CD4-positive, alpha-beta T cell treated with Interferon gamma for 1 hour (primary cell): Measurements from ENCODE around the gene CRIP2.

Experiments used
- DNase-seq: peaks from one replicate; pipeline ENCODE4 v3.0.0-alpha.2; 2020

The CRIP2 gene

DNA sequence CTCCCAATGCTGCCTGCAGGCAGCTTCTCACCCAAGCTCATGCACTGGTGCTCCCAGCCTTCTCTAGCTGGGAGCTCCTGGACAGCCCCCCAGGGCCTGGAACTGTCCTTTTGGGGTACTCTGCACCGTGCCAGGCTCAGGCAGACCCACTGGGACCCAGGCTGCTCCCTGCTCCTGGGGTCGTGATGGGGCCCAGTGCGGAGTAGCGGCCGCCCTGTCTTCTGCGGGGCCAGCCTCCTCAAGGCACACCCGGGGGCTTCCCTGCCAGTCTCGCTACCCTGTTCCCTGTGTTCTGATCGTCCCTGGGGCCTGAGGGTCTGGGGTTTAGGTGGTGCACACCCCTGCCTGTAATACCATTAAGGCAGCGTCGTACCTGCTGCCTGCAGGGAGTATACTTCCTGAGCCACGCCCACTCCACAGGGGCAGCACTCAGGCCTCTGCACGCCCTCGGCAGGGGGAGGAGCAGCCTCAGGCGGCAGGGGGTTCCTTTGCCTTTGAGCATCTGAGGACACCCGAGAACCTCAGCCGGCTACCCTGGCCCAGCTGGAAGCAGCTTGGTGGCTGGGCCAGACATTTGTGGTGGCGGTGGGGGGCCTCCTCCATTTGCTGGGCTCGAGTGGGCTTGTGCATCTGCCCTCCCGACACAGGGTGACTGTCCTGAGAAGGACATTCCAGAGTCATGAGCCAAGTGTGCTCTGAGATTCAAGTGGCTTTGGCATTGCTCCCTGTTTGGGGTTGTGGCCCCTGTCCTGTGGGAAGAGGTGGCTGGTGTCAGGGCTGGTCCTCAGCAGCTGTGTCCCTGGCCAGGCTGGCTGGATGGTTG is 9.2 kb upstream of the CRIP2 start:
- DNase-seq, result no peak

DNA sequence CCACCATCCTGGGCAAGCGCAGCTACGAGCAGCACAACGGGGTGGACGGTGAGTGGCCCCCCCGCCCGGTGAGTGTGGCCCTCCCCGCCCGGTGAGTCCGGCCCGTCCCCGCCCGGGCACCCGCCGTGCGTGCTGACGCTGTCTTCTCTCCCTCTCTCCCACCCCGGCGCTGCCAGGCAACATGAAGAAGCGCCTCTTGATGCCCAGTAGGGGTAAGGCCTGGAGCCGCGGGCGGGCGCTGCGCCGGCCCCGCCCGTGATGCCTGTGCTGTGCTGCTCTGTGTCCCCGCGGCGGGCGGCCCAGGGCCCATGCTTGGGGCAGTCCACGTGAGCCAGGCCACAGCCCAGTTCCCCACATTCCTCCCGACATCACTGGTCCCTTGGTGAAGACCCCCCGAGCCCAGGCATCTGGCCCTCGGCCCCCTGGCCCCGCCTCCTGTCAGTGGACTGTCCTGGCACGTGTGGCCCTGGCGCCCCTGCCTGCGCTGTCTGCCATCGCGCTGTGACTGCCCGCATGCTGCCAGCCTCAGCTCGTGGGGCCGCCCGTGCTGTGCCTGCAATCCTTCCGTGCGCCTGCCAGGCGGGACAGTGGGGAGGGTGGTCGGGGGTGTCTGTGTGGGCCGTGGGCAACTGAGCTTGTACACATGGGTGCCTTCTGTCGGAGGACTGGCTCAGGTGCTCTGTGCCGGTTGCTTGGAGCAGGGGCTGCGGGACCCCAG is 7.9 kb upstream of the CRIP2 start:
- no peak for DNase-seq

- DNase-seq, result no peak
Observed at GRCh38 chr14:105467249-105467941, 7.2 kb upstream of the CRIP2 start.

DNA sequence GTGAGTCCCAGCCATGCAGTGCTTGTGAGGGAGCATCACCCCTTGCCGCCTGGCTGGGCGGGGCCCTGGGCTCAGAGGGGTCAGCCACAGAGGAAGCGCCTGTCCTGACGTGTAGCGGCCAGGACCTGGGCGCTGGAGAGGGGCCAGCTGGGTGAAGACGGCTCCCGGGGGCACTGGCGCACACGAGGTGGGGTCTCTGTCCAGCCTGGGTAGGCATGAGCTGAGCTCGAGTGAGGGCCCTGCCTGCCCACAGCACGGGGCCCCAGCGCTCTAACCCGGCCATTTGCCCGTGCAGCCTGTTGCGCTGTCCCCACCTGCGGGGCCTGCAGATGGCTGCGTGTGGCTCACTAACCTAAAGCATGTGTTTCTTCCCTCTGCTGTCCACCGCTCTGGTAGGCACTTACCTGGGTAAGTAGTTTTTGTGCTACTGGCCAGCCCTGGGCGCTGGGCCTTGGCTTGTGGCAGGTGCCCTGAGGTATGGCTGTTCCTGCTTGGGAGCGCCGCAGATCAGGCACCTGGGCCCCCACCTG is 6.6 kb upstream of the CRIP2 start:
- DNase-seq, result no peak

GRCh38 chr14:105468621-105469241 is 5.9 kb upstream of the CRIP2 start:
- DNase-seq, result no peak

GRCh38 chr14:105469456-105470349 is 4.9 kb upstream of the CRIP2 start:
- no peak for DNase-seq

- DNase-seq, result no peak
Observed at GRCh38 chr14:105470350-105471296, 4.0 kb upstream of the CRIP2 start.

- no peak for DNase-seq
Observed at GRCh38 chr14:105471297-105471821, 3.3 kb upstream of the CRIP2 start.

DNA sequence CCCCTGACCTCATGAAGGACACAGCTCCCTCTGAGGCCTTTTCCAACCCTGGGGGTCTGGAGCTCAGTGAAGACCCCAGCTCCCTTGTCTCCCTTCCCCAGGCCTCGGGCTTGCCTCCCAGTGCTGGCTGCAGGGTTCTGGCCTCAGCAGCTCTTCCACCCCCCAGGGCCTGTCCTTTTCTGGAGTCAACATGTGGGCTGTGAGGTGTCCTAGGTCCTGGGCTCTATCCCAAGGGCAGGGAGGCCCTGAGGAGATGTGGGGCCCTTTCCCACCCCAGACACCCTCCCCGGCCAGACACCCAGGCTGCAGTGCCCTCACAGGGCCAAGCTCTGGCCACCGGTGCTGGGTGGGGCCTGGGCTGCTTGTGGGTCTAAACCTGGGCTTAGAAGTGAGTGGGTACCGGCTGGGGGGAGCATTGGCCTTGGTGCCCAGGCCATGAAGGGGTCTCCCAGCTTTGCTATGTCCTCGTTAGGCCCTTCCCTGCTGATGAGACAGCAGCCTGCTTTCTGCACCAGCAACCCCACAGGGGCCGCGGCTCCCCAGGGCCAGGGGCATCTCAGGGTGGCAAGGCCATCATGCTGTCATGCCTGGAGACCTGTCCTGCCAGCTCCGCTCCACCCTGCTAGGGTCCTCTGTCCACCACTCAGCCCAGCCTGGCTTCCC is 2.7 kb upstream of the CRIP2 start:
- DNase-seq, result no peak

DNA sequence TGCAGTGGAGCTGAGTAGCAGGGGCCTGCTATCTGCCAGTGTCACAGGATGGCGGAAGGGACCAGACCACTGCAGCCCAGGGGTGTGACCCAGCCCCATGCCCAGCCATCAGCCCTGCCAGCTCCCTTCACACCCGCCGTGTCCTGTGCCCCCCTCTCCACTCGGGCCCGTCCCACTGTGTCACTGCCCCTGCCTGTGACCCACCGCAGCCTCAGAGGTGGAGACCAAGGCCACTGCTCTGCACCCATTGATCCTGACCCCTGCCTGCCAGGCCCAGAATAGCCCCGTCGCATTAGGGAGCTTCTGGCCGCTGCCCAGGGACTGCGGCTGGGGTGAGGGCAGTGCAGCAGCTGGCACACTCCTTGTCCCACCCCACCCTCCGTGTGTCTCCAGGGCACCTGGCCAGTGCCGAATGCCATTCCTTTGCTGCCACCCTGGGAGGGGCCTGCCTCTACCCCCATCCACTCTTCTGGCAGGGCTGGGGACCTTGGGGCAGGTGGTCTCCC is 2.1 kb upstream of the CRIP2 start:
- no peak for DNase-seq

DNA sequence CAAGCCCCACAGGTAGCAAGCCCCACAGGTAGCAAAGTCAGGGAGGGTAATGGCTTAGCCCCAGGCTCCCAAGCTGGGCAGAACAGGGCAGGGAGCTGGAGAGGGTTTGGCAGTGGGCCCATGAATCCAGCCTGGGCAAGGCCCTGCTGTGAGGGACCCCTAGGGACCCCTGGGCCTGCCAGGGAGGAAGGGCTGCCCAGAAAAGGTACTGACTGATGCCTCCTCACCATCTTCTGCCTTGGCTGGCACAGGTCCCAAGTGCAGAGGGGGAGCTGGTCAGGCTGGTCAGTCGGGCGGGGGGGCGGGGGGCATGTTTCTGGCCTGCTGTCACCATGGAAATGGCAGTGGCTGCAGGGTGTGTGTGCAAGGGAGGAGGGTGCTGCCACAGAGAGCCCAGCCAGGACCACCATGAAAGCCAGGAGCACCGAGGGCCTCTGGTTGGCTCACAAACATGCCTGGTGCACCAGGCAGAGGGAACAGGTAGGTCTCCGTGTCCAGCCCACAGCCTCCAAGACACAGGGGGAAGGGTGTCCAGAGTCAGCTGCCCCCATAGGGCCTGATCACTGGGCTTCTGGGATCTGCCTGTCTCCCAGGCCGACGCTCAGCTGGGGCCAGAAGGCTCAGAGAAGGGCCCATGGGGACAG is 1.5 kb upstream of the CRIP2 start:
- DNase-seq, result no peak

DNA sequence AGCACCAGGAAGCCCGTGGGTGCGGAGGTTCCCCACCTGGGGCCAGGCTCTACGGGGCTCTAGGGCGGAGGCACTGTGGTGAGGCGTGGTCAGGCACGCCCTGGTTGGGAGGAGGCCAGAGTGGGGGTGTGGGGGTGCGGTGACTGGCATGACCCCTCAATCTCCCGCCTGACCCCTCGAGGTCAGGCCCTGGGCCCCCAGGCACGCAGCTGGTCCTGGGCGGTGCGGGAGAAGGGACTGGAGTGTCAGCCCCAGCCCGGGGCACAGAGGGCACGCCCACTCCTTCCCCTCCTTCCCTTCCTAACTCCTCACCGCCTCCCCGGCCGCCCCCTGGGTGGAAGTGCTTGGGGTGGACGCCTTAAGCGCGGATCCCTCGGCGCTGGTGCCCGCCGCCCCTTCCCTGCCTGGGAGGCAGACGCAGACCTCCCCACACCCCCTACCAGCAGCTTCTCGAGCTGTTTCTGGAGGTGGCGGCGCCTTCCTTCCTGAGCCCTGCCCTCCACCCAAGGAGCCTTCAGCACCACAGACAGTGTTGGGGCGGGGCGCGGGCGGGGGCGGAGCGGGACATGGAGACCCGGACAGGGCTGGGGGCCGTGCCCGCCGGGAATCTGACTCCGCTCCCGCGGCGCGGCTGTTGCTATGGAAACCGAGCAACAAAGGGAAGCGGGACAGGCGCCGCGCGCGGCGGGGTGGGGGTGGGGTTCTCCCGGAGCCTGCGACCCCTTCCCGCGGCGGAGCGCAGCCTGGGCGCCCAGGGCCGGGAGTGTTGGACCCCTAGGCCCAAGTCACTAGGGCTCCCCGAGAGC is 741 bp upstream of the CRIP2 start:
- peak; percentile 72 for DNase-seq

GRCh38 chr14:105475269-105476096 is 862 bp downstream of the CRIP2 start:
- DNase-seq, result no peak

DNA sequence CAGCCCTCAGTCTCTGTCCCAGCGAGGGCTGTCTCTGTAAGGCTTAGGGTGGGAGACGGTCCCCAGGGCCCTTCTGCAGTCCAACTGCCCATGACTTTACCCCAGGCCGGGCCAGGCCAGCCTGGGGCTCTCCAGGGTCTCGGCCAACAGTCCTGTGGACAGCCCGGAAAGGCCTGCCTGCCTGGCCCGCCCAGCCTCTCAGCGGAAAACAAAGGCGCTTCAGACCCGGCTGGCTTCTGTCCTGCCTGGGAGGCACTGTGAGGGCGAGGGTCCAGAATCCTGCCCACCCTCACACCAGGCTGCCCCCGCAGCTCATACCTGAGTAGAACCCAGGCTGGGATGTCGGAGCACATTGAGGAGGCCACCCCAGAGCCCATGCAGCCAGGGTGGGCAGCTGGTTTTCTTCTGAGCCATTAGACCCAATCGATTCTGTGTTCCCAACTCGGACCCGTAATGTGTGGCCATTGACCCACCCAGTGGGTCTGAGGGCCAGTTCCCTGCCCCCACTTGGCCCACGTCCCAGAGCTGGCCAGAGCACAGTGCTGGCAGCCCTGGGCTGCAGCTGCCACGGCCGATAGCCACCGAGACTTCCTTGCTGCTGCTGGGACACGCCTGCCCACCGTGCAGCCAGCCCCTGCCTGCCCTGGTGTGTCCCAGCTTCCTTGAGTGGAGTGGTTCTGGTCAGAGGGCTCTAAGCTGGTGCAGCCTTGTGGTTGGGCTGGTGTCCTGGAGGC is 1.6 kb downstream of the CRIP2 start:
- DNase-seq, result no peak

DNA sequence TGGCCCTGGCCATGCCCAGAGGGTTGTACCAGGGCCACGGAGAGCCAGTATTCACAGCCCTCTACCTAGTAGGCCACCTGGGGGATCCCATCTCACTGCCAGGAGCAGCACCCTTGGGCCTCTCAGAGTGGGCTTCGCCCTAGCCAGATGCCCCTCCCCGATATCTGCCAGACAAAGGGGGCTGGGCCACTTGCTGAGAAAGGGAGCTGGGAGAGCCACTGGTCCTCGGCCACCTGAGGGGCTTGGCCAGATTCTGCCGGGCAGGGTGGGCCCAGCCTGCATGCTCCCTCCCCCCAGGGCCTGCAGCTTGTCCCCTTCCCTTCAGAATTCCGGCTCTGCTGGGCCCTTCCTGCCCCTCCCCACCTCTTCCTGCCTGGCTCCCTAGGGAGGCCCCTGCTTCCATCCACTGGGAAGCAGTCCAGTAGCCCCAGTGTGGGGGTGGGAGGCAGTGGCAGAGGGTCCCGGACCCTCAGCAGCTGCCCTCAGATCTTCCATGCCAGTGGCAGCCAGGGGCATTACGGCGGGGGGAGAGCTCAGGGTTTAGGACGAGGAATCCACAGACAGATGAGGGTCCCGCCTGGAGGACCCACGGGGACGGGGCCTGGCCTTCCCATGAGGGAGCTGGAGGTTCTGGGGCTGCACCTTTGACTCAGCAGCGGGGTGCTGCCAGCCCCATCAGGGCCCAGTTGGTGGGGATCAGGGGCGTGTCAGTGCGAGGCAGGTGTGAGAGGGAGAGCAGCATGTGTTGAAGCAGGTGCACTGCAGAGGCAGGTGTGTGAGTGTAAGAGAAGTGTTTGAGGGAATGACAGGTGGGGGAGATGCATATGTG is 2.4 kb downstream of the CRIP2 start:
- DNase-seq, result no peak
